ENCODE data around the gene DSCAM. TPM values are rescaled to one million over a fixed set of nuclear protein-coding genes. Genes with fewer than 3 reads are reported as not detected.

Gene DSCAM
- total RNA-seq, 1 donor from 2014 or later: not detected

DNA sequence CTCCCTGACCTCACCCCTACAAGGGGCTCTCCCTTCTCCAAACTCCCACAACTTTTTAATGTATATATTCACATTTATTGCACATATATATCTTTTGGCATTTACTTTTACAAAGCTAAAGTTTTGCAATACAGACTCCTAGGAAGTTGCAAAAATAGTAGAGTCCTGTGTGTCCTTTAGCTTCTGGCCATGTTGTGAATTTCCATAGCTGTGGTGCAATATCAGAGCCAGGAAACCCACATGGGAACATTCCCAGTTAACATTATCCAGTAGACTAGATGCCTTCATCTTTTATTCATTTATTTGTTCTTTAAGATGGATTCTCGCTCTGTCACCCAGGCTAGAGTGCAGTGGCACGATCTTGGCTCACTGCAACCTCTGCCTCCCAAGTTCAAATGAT, 636.7 kb downstream of the DSCAM start:
- no peaks in the 10 kb centered on the region for H3K36me3 Mint-ChIP-seq
- no peaks in the 10 kb centered on the region for H3K79me2 ChIP-seq (ENCODE audit: low read depth)
- no peak overlapping the region for H3K9ac ChIP-seq
- H3K4me3 ChIP-seq: no peak overlapping the region
- H3K9me3 Mint-ChIP-seq: no peaks in the 10 kb centered on the region
- H3F3A ChIP-seq (ENCODE audit: low read depth): no peaks in the 10 kb centered on the region
- H3K4me3 Mint-ChIP-seq: no peak overlapping the region
- no peaks in the 10 kb centered on the region for H3K9me3 ChIP-seq (ENCODE audit: low read depth)
- peaks cover under 1% of the 10 kb centered on the region for H3K4me1 ChIP-seq
- no peak overlapping the region for H3K4me2 ChIP-seq
- peaks cover 20% of the 10 kb centered on the region for H3K4me1 Mint-ChIP-seq
- H4K20me1 ChIP-seq (ENCODE audit: low read depth): no peaks in the 10 kb centered on the region
- H3K27ac Mint-ChIP-seq: no peak overlapping the region
- TF ChIP-seq, protein P1, sequence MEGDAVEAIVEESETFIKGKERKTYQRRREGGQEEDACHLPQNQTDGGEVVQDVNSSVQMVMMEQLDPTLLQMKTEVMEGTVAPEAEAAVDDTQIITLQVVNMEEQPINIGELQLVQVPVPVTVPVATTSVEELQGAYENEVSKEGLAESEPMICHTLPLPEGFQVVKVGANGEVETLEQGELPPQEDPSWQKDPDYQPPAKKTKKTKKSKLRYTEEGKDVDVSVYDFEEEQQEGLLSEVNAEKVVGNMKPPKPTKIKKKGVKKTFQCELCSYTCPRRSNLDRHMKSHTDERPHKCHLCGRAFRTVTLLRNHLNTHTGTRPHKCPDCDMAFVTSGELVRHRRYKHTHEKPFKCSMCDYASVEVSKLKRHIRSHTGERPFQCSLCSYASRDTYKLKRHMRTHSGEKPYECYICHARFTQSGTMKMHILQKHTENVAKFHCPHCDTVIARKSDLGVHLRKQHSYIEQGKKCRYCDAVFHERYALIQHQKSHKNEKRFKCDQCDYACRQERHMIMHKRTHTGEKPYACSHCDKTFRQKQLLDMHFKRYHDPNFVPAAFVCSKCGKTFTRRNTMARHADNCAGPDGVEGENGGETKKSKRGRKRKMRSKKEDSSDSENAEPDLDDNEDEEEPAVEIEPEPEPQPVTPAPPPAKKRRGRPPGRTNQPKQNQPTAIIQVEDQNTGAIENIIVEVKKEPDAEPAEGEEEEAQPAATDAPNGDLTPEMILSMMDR (IDR thresholded peaks at IDR 0.05): no peak
- no peak for TF ChIP-seq EZH2phosphoT487 (IDR thresholded peaks at IDR 0.05)
- no peak for TF ChIP-seq EZH2 (IDR thresholded peaks at IDR 0.05)
- H3K27me3 ChIP-seq: no peaks in the 10 kb centered on the region
- H3K36me3 ChIP-seq: no peaks in the 10 kb centered on the region
- no peak for DNase-seq (ENCODE audit: low spot score)
- H3K27me3 Mint-ChIP-seq (ENCODE audit: insufficient read depth, low read depth): peaks cover 10% of the 10 kb centered on the region
- no peak overlapping the region for H3K27ac ChIP-seq
- H2AFZ ChIP-seq (replicated peaks): no peak overlapping the region

DNA sequence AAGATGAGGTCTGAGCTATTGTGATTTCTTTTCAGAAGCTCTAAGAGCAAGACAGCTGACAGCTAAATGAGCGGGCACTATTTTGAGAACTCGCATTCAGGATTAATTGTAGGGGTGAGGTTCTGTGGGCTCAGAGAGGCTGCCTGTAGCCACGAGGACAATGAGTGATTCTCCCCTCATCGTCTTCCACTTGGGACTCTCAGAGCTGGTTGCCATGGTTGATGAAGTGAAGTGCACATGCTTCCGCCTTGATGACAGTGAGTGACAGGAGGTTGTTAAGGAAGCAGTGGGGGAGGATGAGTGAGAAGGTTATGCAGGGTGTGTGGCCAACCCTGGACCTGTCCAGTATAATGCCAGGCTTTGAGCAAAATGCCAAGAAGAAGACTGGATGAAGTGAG, 638.0 kb downstream of the DSCAM start:
- no peak overlapping the region for H3K27ac Mint-ChIP-seq
- Histone ChIP-seq H4K20me1 (ENCODE audit: low read depth) (no peaks in the 10 kb centered on the region), H3K9me3 (ENCODE audit: low read depth) (no peaks in the 10 kb centered on the region), H2AFZ (replicated peaks) (no peak overlapping the region), H3K9ac (no peak overlapping the region), H3F3A (ENCODE audit: low read depth) (no peaks in the 10 kb centered on the region), H3K36me3 (no peaks in the 10 kb centered on the region), H3K79me2 (ENCODE audit: low read depth) (no peaks in the 10 kb centered on the region), H3K27me3 (no peaks in the 10 kb centered on the region), H3K4me2 (no peak overlapping the region), H3K4me1 (peaks cover 7% of the 10 kb centered on the region), H3K4me3 (no peak overlapping the region), H3K27ac (no peak overlapping the region)
- no peak for TF ChIP-seq EZH2 (IDR thresholded peaks at IDR 0.05)
- TF ChIP-seq, protein P1 (IDR thresholded peaks at IDR 0.05): no peak
- no peak for TF ChIP-seq EZH2phosphoT487 (IDR thresholded peaks at IDR 0.05)
- no peak overlapping the region for H3K4me3 Mint-ChIP-seq
- no peaks in the 10 kb centered on the region for H3K9me3 Mint-ChIP-seq
- no peaks in the 10 kb centered on the region for H3K36me3 Mint-ChIP-seq
- DNase-seq (ENCODE audit: low spot score): no peak
- peaks cover 26% of the 10 kb centered on the region for H3K4me1 Mint-ChIP-seq
- peaks cover 10% of the 10 kb centered on the region for H3K27me3 Mint-ChIP-seq (ENCODE audit: insufficient read depth, low read depth)

DNA sequence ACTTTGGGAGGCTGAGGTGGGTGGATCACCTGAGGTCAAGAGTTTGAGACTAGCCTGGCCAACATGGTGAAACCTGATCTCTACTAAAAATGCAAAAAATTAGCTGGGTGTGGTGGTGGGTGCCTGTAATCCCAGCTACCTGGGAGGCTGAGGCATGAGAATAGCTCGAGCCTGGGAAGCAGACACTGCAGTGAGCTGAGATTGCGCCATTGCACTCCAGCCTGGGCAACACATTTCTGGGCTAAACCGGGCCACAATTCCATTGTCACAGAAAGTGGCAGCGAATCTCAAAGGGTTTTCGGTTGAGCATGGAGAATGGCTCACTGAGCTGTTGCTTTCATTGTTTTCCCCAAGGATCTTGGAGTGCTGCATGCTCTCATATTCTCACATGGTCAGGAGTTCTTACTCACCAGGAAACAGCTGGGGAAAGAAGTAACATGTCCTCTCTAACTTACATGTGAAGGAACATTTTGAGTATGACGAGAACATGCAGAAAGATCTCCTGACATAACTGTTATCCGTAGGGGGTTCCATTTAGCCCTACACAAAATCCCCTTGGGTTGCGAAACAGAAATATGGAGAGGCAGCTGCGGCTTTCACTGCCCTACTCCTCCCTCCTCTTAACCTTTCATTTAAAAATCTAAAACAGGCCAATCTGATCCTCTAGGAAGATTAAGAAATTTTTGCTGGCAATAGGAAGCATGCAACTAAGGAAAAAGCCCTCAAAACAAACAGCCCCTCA, 638.6 kb downstream of the DSCAM start:
- Histone ChIP-seq H3K4me2 (no peak overlapping the region), H2AFZ (replicated peaks) (no peak overlapping the region), H3K79me2 (ENCODE audit: low read depth) (no peaks in the 10 kb centered on the region), H3K36me3 (no peaks in the 10 kb centered on the region), H3F3A (ENCODE audit: low read depth) (no peaks in the 10 kb centered on the region), H3K27ac (no peak overlapping the region), H3K27me3 (no peaks in the 10 kb centered on the region), H3K9me3 (ENCODE audit: low read depth) (no peaks in the 10 kb centered on the region), H4K20me1 (ENCODE audit: low read depth) (no peaks in the 10 kb centered on the region), H3K9ac (no peak overlapping the region), H3K4me3 (no peak overlapping the region), H3K4me1 (peaks cover 7% of the 10 kb centered on the region)
- no peak for DNase-seq (ENCODE audit: low spot score)
- TF ChIP-seq, protein P1 (IDR thresholded peaks at IDR 0.05): no peak
- no peak for TF ChIP-seq EZH2phosphoT487 (IDR thresholded peaks at IDR 0.05)
- TF ChIP-seq EZH2 (IDR thresholded peaks at IDR 0.05): no peak
- Mint-ChIP-seq H3K4me1 (peaks cover 26% of the 10 kb centered on the region), H3K9me3 (no peaks in the 10 kb centered on the region), H3K27ac (no peak overlapping the region), H3K4me3 (no peak overlapping the region), H3K27me3 (ENCODE audit: insufficient read depth, low read depth) (peaks cover 10% of the 10 kb centered on the region), H3K36me3 (no peaks in the 10 kb centered on the region)
